ENCODE data around the gene B3GNT2.

GRCh38 chr2:62243983-62244382 lies 48.1 kb downstream of the B3GNT2 start:
- no peak for TF ChIP-seq CTCF (conservative IDR thresholded peaks at IDR 0.05)
- no peak for TF ChIP-seq ZFX (IDR thresholded peaks at IDR 0.05)

All from C4-2B (cell line).